Prostate gland (tissue), 2 donors: Measurements from ENCODE around the gene ABCA1.
"Not testable (repeated sequence)": the region's sequence is repeated elsewhere in the genome, so short reads cannot be mapped to it uniquely, and the experiment has no call there.

Experiments
- POLR2AphosphoS5 ChIP-seq: sonication (generic); formaldehyde crosslinking; IDR thresholded peaks from one replicate; pipeline ENCODE4 v1.6.1; 2017; ENCODE audit warnings: antibody characterized with exemption
- TF ChIP-seq, protein P1 (sequence below), 4 experiments: fragments of 200-600 bp in 2 of 4; fragments of 450-650 bp in 2 of 4; sonication (generic) in 2 of 4; IDR thresholded peaks; 1 replicate in 3 of 4; 2 replicates in 1 of 4; pipeline ENCODE4 v1.5.1; 2016 to 2019; ENCODE audit warnings: antibody characterized with exemption in 4 of 4, mild to moderate bottlenecking in 2 of 4, moderate library complexity in 2 of 4

DNA sequence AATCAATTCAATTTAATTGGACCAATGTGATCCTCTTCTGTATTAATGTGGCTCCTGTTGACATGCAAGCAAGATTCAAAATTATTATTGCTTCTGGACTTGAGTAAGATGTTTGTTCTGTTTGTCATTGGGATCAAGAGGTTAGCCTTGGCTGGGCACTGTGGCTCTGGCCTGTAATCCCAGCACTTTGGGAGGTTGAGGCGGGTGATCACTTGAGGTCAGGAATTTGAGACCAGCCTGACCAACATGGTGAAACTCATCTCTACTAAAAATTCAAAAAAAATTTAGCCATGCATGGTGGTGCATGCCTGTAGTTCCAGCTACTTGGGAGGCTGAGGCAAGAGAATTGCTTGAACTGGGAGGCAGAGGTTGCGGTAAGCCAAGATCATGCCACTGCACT, 5.1 kb upstream of the ABCA1 start:
- TF ChIP-seq, protein P1, sequence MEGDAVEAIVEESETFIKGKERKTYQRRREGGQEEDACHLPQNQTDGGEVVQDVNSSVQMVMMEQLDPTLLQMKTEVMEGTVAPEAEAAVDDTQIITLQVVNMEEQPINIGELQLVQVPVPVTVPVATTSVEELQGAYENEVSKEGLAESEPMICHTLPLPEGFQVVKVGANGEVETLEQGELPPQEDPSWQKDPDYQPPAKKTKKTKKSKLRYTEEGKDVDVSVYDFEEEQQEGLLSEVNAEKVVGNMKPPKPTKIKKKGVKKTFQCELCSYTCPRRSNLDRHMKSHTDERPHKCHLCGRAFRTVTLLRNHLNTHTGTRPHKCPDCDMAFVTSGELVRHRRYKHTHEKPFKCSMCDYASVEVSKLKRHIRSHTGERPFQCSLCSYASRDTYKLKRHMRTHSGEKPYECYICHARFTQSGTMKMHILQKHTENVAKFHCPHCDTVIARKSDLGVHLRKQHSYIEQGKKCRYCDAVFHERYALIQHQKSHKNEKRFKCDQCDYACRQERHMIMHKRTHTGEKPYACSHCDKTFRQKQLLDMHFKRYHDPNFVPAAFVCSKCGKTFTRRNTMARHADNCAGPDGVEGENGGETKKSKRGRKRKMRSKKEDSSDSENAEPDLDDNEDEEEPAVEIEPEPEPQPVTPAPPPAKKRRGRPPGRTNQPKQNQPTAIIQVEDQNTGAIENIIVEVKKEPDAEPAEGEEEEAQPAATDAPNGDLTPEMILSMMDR (IDR thresholded peaks at IDR 0.05), result not testable (repeated sequence)
- not testable (repeated sequence) for TF ChIP-seq POLR2AphosphoS5
